MG63 (cell line): ENCODE data around the gene HDAC4. TPM values are rescaled to one million over a fixed set of nuclear protein-coding genes. Genes with fewer than 3 reads are reported as not detected.

Experiments used
- DNase-seq: peaks from one replicate; pipeline ENCODE4 v3.0.0-alpha.2; 2020
- H3K27me3 ChIP-seq: fragments of 250-450 bp; sonication (Bioruptor Pico); 2 replicates; pipeline ENCODE4 v1.5.1; 2020; ENCODE audit warnings: mild to moderate bottlenecking, moderate library complexity
- H3K36me3 ChIP-seq: fragments of 250-450 bp; sonication (Bioruptor Pico); 2 replicates; pipeline ENCODE4 v1.5.1; 2020; ENCODE audit warnings: mild to moderate bottlenecking, moderate library complexity
- H3K4me3 ChIP-seq: fragments of 250-450 bp; sonication (Bioruptor Pico); 2 replicates; pipeline ENCODE4 v1.5.1; 2020; ENCODE audit warnings: mild to moderate bottlenecking, moderate library complexity
- H3K9me3 ChIP-seq: fragments of 250-450 bp; sonication (Bioruptor Pico); 2 replicates; pipeline ENCODE4 v1.5.1; 2020; ENCODE audit warnings: mild to moderate bottlenecking, moderate library complexity
- total RNA-seq: library from RNA; depleted of rRNA; stranded (reverse); fragments of >200 nt; shearing (Covaris generic); gene quantifications from 2 replicates; pipeline ENCODE4 v1.2.3, GENCODE V29; 2014; ENCODE audit warnings: low replicate concordance

The HDAC4 gene
- total RNA-seq, 1 experiment from 2014 or later: 27.3 TPM

DNA sequence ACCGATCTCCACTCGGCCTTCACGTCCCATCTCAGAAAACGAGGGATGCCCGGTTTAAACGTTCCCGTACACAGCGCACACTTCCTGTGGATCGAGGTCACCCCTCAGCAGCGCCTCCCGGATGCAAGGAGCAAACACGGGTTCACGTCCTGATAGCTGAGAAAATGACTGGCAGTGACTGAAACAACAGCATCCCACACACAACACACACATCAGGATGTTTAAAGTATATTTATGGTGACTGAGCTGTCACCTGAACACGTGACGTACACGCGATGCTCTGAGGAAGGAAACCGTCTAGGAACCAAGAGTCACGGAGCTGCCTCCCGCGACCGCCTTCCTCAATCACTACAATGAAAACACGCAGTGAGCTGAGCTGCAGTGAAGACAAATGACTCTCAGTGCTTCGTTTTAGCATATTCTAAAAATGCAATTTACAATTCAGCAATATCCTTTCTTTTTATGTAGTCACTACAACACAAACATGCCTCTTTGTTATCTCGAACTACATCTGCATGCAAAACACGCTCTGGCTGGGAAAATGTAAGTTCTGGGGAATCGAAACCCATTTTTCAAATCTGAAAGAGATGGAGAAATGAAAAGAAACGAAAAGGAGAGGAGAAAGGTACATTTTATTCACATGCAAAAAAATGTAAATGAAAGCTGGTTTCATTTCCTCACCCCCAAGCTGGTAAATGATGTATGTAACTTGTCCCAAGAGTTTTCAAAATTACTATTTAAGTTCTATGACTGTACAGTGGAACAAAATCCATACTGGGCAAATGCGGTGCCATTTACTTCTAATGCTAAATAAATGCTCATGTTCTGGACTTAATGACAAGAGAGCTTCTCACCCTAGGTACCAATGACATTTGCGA, 19.8 kb downstream of the HDAC4 start:
- no peaks in the 10 kb centered on the region for H3K9me3 ChIP-seq
- H3K36me3 ChIP-seq: no peaks in the 10 kb centered on the region; the same call in 1 of the 2 replicates
- DNase-seq: no peak
- no peaks in the 10 kb centered on the region for H3K27me3 ChIP-seq
- H3K4me3 ChIP-seq: no peak overlapping the region

DNA sequence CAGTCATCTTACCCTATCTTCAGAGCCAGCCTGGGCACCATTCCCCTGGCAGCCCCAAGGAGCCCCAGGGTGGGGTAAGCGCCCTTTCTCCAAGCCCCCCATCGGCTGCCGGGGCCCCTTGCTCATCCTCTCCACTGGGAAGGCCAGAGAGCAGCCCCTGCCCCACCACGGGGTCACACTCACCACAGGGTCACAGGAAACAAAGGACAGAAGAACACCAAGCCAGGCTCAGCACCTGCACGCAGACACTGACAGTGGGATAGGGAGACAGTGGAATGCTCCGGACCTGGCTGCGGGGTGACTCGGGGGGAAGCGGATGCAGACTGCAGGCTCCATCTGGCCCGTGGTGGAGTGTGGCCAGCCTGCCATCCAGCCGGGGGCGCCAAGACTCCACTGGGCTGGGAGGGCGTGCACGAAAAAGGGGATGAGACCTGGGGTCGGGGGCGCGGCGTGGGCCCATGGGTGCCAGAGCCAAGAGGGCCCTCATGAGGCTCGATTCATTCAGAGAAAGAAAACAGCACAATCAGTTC, 21.1 kb downstream of the HDAC4 start:
- no peaks in the 10 kb centered on the region for H3K27me3 ChIP-seq
- DNase-seq: no peak
- H3K36me3 ChIP-seq: no peaks in the 10 kb centered on the region; the same call in 1 of the 2 replicates
- H3K9me3 ChIP-seq: no peaks in the 10 kb centered on the region
- H3K4me3 ChIP-seq: no peak overlapping the region

DNA sequence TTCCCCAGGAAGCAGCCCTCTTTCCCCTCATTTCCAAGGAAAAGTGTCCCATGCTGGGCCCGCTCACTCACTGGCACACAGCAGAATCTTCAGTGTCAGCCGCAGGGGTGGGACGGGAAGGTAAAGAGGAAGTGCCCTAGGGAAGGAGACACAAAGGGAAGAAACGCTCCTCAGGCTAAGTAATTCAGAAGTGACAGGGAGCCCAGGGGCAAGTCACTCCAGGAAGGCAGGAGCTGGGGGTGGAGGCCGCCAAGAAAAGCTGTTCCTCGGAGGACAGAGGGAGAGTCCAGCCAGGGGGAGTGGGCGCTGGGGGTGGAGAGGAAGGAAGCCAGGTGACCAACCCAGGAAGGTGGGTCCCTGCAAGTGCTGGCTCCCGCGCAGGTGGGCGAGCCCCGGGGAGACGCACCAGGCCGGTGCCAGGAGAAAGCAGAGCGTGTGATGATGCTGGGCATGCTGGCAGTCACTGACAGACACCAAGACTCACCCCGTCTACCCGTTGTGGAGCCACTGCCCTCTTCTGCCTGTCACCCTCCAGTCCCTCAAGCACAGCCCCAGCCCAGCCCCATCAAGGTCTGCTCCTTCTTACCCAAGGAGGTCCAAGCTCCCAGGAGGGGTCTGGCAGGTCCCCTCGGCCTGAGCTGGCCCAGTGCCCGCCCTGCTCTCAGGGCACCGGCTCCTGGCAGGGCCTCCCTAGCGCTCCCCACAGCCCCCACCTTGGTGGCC, 21.7 kb downstream of the HDAC4 start:
- H3K27me3 ChIP-seq: no peaks in the 10 kb centered on the region
- H3K9me3 ChIP-seq: no peaks in the 10 kb centered on the region
- DNase-seq: no peak
- H3K36me3 ChIP-seq: no peaks in the 10 kb centered on the region; the same call in 1 of the 2 replicates
- no peak overlapping the region for H3K4me3 ChIP-seq

DNA sequence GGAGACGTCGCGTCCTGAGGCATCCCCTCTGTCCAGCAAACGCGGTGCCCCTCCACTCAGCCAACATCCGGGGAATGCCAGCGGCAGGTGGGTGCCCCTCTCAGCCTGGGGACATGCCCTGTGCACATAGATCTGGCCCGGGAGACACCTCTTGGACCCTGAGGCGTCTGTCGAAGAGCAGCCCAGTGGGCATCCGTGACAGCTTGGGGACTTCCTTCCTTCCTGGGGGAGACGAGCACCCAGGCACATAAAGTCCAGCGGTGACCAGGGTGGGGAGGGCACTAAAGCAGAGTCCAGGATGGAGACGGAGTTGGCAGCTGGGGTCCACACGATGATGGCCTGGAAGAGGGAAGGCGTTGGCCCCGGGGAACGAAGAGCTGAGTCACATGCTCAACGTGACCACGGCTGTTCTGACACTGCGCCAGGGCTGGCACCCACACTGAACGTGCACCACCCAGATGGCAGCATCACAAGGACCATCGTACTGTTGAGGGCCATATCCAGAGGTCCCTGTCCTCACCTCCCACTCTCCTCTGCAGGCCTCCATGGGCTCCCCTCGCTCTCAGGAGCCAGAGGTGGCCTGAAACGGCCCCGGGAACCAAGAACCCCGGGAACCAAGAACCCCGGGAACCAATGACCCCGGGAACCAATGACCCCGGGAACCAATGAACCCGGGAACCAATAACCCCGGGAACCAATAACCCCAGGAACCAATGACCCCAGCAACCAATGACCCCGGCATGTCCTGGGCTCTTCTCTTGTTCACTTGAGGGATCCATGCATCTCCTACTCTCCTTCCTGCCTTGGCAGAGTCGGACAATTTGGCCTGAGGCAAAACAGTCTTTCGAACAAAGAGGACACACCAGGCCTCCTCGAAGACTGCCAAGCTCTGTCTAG, 22.6 kb downstream of the HDAC4 start:
- H3K4me3 ChIP-seq: no peak overlapping the region
- H3K36me3 ChIP-seq: no peaks in the 10 kb centered on the region; the same call in 1 of the 2 replicates
- H3K9me3 ChIP-seq: no peaks in the 10 kb centered on the region
- no peaks in the 10 kb centered on the region for H3K27me3 ChIP-seq
- no peak for DNase-seq

DNA sequence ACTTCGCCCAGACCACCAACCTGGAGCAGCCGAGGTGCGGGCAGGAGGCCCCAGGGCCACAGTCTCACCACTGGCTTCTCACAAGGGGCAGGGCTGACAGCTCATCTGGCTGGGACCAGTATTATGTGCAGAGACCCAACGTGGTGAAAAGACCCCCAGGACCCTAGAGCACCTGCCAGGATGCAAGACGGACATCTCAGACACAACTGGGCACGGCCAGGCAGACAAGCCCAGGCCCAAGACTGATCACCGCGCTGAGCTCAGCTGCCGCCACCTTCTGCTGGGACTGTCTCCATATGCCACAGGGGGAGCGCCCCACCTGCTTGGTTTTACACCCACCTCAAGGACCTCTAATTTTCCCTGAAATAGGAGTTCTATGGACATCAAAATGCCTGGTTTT, 23.2 kb downstream of the HDAC4 start:
- H3K9me3 ChIP-seq: no peaks in the 10 kb centered on the region
- no peaks in the 10 kb centered on the region for H3K27me3 ChIP-seq
- DNase-seq: no peak
- no peaks in the 10 kb centered on the region; the same call in 1 of the 2 replicates for H3K36me3 ChIP-seq
- no peak overlapping the region for H3K4me3 ChIP-seq

DNA sequence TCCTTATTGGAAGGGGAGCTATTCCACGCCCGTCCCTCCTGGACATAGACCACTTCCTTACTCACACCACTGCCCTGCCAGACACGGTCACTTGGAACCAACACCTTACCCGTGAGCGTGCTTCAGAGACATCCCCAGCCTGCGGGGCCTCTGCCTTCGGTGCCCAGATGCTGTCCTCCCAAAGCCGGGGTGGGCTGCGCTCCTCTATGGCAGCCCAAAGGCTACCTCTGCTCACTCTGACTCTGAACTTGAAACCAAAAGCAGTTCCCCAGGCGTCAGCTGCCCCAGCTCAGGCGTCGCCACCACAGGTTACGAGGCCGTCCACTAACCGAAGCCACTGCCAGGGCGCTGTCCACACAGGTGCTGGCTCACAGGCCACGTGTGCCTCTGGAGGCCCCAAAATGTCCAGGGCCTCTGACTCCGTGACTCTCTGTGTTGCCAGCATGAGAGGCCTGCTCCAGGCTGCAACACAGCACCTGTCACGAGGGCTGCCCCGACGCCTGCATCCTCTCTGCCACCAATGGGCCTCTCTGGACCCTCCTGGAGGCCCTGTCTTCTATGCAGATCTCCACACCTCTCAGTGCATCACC, 23.8 kb downstream of the HDAC4 start:
- H3K4me3 ChIP-seq: no peak overlapping the region
- no peaks in the 10 kb centered on the region for H3K27me3 ChIP-seq
- no peaks in the 10 kb centered on the region; the same call in 1 of the 2 replicates for H3K36me3 ChIP-seq
- no peak for DNase-seq
- H3K9me3 ChIP-seq: no peaks in the 10 kb centered on the region

DNA sequence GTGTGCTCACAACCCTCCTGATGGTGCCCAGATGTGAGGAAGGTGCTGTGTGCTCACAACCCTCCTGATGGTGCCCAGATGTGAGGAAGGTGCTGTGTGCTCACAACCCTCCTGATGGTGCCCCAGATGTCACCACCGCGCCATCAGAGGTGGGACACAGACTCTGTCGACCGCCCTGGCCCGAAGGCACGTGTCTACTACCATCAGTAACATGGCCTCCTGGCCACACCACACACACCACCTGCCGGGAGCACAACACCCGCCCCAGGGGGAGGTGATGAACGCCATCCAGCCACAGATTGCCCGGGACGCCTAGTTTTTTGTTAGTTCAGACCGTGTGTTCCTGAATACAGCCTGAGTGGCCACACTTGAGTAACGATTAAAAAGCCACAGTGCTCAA, 24.5 kb downstream of the HDAC4 start:
- H3K9me3 ChIP-seq: no peaks in the 10 kb centered on the region
- no peaks in the 10 kb centered on the region for H3K27me3 ChIP-seq
- H3K4me3 ChIP-seq: no peak overlapping the region
- no peaks in the 10 kb centered on the region; the same call in 1 of the 2 replicates for H3K36me3 ChIP-seq
- no peak for DNase-seq

DNA sequence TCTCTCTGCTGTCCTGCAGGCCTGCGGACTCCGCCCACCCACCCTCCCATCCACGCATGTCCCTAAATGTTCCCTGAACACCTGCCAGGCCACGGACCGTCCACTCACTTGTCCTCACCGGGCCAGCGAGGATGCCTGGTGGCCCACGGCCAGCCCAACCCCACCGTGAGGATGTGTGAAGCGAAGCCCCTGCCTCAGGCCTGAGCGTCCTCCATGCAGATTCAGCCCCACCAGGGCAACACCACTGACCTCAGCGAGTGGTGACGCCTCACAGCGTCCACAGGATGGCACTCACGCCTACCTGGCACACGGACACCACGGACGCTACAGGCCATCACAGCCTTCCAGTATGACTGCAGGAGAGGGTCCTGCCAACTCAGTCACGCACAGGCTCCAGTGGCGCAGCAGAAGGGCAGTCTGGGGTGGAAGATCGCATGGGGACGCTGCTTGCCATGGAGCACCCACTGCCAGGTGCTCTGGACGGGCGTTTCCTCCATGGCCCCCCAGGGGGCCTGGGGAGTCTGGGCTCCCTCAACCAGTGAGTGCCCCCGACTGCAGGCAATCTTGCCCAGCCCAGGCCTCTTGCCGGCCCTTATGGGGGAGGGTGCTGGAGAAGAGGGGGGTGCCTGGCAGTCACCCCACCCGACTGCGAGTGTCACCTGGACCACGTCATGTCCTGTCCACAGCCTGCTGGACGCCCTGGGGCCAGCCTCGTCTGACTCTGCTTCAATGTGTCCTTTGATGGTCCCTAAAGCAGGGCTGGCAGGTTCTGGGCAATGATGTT, 25.4 kb downstream of the HDAC4 start:
- no peaks in the 10 kb centered on the region; the same call in 1 of the 2 replicates for H3K36me3 ChIP-seq
- DNase-seq: peak; percentile 9
- no peaks in the 10 kb centered on the region for H3K9me3 ChIP-seq
- no peak overlapping the region for H3K4me3 ChIP-seq
- no peaks in the 10 kb centered on the region for H3K27me3 ChIP-seq

DNA sequence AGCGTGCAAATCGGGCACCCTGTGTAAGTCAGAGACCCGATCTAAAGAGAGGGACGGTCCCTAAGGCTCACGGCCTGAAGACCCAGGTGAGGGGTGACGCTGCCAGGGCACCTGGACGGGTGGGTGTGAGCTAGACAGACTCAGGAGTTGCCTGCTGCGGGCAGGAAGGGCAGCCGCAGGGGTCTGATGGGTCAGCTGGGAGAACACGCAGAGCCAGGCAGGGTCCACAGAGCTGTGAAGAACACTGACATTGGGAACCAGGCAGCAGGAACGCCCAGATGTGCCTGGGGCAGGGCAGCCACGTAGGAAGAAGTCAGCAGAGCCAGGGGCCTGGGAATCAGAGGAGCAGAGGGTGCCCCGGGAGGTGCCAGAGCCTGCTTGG, 25.9 kb downstream of the HDAC4 start:
- no peaks in the 10 kb centered on the region for H3K36me3 ChIP-seq
- H3K27me3 ChIP-seq: no peaks in the 10 kb centered on the region
- no peak for DNase-seq
- H3K4me3 ChIP-seq: no peak overlapping the region
- no peaks in the 10 kb centered on the region for H3K9me3 ChIP-seq

DNA sequence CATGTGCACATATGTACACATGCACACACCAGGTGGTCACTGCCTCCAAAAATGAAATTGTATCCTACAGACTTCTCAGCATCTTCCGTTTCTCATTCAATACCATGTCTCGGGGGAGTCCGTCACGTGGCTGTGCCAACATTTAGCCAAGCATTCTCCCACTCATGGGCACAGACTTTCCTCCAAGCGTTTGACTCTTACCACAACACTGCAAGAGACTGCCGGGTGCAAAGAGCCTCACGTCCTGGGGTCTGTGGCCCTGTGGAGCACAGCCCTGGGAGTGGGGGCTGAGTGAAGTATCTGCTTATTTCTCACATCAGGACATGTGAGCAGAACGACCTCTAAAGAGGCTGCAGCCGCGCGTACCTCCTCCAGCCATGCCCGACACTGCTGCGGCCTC, 28.0 kb downstream of the HDAC4 start:
- Histone ChIP-seq H3K27me3 (no peaks in the 10 kb centered on the region), H3K36me3 (no peaks in the 10 kb centered on the region), H3K9me3 (no peaks in the 10 kb centered on the region), H3K4me3 (no peak overlapping the region)
- no peak for DNase-seq

DNA sequence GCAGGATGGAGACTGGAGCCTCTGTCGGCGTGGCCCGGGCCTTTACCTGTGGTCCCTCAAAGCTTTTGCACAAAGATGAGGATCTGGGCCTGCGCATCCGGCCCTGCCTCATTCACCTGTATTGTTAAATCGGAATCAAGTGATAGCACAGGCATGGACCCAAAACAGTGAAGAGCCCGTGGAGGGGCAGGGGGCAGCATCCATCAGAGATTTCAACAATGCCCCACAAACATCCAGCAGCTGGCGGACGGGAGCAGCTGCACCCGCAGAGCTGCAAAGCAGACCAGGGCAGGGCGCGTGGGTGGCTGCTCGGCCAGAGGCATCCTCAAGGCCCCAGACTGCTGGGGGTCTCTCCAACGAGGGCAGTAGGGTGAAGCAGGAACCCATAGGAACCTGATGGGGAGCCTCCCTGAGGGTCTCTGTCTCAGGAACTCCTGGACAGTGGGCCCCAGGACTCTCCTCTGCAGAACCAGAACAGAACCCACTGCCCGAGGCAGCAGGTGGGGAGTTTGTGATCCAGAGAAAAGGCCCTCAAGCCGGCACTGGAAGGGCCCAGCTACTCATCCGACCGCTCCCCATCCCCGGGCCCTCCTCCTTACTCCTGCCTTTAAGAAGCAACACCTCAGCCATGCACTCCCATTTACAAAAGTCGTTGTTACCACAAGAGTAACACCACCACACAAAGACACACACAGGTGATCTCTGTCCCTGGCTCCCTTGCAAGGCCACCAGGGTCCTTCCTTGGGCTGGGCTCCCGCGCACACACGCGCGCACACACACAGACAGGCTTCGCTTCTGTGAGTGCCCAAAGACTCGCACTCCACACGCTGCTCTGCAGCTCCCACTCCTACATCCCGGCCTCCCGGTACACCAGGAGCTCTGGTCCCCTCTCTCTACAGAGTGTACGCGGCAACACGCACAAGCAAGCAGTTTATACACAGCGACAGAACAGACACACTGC, 28.8 kb downstream of the HDAC4 start:
- H3K4me3 ChIP-seq: no peak overlapping the region
- H3K9me3 ChIP-seq: no peaks in the 10 kb centered on the region
- no peaks in the 10 kb centered on the region for H3K36me3 ChIP-seq
- DNase-seq: no peak
- H3K27me3 ChIP-seq: no peaks in the 10 kb centered on the region

DNA sequence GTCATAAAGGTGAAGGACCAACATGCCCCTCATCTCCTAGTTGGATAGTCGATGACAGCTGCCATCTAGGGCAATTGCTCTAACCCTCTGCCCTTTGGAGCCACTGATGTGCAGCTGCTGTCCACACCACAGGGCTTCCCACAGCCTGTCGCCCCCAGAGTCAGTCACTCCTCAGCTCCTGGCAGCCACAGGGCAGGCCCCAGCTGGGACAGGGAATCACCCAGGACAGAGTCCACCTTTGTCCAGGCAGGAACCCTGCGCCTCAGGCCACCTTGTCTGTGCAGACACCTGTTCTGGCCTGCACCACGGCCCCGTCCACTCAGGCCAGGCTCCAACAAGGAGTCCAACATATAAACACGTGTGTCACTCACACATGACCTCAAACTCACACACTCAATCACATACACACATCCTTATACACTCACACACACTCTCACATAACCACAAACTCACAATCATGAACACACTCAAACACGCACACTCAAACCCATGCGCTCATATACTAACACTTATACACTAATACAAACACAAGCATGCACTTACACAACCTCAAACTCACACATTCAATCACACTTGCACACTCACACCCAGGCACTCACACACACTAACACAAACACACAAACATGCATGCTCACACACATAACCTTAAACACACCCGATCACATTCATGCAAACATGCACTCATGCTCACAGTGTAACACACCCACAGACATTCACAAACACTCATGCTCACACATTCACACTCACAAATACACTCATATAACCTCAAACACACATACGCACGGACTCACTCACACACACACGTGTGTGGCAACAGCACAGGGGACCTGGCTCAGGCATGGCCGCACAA, 29.7 kb downstream of the HDAC4 start:
- Histone ChIP-seq H3K4me3 (no peak overlapping the region), H3K36me3 (no peaks in the 10 kb centered on the region), H3K27me3 (no peaks in the 10 kb centered on the region), H3K9me3 (no peaks in the 10 kb centered on the region)
- DNase-seq: no peak

DNA sequence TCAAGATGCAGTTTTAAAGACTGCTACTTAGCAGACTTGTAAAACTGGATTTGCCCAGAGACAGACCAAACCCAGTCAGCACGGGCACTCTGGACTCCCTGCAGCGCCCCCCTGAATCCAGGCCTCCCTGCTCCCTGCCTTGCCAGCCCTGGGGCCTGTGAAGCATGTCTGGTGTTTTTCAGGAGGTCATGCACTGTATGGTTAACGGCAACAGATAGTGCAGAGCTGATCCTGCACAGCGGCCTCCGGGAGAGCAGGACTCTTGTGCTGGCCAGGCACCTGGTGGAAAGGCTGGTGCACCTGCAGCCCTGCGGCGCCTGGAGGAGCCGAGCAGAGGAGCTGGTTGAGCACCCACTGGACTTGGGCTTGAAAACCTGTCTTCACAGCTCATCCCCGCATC, 30.4 kb downstream of the HDAC4 start:
- Histone ChIP-seq H3K4me3 (no peak overlapping the region), H3K9me3 (no peaks in the 10 kb centered on the region), H3K36me3 (no peaks in the 10 kb centered on the region), H3K27me3 (no peaks in the 10 kb centered on the region)
- no peak for DNase-seq

DNA sequence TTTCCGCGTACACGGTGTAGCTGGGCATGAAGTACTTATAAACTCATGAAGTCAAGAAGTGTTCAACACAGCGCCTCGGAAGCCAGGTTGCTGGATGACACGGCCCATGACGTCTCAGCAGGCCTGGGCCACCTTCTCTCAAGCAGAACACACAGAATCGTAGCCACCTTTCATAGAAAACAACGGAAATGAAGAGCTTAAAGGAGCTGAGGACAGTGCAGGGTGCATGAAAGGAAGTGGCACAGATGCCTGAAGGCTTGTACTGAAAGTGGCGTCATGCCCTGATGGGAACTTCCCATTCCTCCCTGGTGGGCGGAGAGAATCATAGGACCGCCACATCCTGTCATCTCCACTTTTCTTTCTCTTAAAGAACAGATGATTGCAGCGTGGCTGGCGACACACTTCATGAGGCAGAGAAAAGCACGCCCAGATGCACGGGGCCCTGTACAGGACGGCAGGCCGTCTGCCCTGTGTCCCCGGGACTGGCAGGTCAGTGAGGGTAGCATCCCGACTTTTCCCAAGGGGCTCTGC, 31.1 kb downstream of the HDAC4 start:
- H3K9me3 ChIP-seq: no peaks in the 10 kb centered on the region
- no peaks in the 10 kb centered on the region for H3K36me3 ChIP-seq
- H3K27me3 ChIP-seq: no peaks in the 10 kb centered on the region
- DNase-seq: no peak
- H3K4me3 ChIP-seq: no peak overlapping the region
